Caki2 (cell line): ENCODE data around the gene TLL2. TPM values are rescaled to one million over a fixed set of nuclear protein-coding genes. Genes with fewer than 3 reads are reported as not detected.
"Not testable (repeated sequence)": the region's sequence is repeated elsewhere in the genome, so short reads cannot be mapped to it uniquely, and the experiment has no call there.

Source experiments
- DNase-seq: peaks from one replicate; pipeline ENCODE4 v3.0.0-alpha.2; 2015; ENCODE audit warnings: low read depth
- in situ Hi-C: cut with HindIII; loops from 2 replicates; pipeline ENCODE4 v1.10.0; 2016; ENCODE audit warnings: low sequenced_read_pairs, low pct_unique_long_range_greater_than_20kb, mixed read lengths
- total RNA-seq: library from RNA; depleted of rRNA; stranded (reverse); fragments of >200 nt; shearing (Covaris generic); gene quantifications from 2 replicates; pipeline ENCODE4 v1.2.3, GENCODE V29; 2014; ENCODE audit warnings: low replicate concordance; rRNA removed

The TLL2 gene
- total RNA-seq = 1.3 and 3.8 TPM in 2 replicates

DNA sequence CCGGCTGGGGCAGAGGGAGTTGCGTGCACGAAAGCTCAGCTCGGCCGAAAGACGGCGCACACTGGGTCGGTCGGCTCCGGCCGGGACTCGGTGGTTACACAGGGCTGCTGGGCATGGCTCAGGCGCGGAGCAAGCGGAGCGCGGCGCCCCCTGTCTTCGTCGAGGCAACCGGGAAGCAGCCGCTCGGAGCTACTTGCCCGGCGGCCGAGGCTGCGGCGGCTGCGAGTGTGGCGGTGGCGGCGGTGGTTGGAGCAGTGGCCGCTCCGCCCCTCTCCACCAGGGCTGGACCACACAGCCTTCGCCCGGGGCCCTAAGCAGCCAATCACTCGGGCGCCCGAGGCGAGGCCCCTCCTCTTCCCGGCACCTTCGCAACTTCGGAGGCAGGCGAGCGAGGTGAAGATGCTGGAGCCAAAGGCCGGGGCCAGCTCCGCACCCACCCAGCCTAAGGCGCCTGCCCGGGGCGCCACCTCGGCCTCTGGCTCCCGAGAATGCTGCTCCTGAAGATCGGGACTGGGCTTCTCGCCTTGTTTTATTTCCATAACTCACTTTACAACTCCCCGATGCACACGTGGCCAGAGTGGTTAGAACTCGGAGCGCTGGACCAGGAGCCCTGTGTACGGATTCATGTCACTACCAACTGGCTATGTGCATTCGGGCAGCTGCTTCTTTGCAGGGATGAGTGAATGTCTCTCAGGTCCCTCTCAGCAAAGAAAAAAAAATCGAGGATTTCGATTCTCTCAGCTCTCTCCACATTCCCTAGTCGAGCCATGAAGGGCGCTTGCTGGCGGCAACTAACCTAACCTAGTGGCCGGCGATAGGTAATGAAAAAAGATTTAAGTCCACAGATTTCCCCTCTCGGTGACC is at the start of gene TLL2:
TLL2 (minus strand) TSS at position 229 of the 864 bp plus-strand sequence. CDS start 241 bp downstream, outside the sequence.
- peak; percentile 95 for DNase-seq

DNA sequence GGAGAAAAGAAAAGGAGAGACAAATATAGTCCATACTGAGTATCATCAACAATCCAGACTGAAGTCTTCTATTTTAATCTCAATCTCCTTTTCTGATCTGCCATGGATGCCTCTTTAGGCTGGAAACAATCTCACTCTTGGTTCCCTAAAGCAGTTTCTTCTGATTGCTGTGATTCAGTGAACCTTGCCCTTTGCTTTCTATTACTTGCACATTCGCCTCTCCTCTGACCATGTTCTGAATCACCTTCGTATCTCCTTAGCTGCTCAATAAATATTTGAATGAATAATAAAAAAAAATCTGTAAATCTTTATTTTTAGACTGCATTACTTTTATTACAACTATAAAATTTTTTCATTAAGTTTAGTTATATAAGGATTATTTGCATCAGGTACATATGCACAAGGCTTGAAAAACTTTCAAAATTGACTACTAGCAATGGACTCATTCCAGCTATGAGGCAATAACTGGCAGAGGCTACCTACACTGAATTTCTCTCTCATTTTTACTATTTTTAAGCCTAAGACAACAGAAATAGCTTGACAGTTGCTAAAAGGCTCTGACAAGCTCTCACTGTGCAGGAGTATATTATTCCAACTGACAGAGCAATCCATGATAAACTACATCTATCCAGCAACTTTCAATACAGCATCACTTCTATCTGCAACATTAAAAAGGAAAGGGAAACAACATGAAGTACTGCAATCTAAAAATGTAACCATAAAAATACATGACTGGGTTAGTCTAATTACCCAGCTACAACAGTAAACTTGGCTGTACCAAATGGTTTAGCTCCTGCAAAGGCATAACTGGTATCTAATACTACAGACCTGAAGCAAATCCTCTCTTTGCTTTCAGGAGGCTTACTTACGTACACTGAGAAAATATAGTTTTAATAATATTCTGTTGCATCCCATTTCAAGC is 47.5 kb upstream of the TLL2 start:
- in situ Hi-C loops = no loop called here
- DNase-seq = no peak

More for the DNA sequence above, at the start of gene TLL2:
- in situ Hi-C loops = no loop called here

DNA sequence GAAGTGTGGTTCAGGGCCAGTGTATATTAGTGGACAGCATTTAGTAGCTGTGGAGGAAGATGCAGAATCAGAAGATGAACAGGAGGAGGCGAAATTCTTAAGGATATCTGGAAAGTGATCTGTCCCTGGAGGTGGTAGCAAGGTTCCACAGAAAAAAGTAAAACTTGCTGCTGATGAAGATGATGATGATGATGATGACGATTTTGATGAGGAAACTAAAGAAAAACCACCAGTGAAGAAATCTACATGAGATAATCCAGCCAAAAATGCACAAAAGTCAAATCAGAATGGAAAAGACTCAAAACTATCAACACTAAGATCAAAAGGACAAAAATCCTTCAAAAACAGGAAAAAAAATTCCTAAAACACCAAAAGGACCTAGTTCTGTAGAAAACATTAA is 46.8 kb upstream of the TLL2 start:
- DNase-seq = no peak
- in situ Hi-C loops = no loop called here

DNA sequence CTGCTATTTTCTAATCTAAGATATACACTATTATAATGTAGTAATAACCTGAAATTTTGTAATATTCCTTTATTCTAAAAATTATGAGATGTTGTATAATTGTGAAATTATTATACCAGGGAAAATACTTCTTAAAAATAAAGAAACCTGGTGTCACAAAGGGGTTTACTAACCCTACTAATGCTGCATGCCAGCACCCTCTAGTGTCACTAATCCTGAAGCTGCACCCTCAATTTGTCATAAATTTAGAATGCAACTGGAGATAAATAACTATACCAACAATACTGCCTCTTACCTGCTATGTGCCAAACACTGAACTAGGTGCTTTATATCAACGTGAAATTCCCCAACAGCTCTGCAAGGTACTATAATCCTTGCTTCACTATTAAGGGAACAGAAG is 42.3 kb upstream of the TLL2 start:
- in situ Hi-C loops = no loop called here
- DNase-seq = peak; percentile 3

DNA sequence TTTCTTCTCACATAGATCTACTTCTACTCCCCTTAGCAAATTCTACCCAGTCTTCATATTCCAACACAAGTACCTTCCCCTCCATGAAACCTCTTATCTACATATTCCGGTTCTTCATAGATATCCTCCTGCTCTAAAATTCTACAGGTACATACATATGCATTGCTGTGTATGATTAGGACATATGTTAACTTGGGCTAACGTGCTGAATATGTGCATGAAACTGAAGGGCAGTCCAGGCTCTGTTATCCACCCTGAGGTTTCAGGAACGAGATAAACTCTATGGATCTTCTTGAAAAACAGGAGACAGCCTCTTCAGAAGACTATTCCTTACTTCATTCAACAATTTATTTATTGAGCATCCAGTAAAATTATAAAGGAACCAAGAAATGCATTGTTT is 41.6 kb upstream of the TLL2 start:
- in situ Hi-C loops = no loop called here
- DNase-seq = no peak

DNA sequence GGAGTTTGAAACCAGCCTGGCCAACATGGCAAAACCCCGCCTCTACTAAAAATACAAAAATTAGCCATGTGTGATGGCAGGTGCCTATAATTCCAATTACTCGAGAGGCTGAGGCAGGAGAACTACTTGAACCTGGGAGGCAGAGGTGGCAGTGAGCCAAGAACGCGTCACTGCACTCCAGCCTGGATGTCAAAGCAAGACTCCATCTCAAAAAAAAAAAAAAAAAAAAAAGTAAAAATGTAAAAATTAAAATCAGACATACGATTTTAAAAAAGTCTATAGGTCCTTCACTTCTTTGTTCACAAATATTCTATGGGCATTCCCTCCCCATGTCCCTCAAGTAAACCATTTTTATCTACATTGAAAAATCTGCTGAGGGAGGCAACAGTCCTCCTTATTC is 34.9 kb upstream of the TLL2 start:
- no peak for DNase-seq
- in situ Hi-C loops = no loop called here

DNA sequence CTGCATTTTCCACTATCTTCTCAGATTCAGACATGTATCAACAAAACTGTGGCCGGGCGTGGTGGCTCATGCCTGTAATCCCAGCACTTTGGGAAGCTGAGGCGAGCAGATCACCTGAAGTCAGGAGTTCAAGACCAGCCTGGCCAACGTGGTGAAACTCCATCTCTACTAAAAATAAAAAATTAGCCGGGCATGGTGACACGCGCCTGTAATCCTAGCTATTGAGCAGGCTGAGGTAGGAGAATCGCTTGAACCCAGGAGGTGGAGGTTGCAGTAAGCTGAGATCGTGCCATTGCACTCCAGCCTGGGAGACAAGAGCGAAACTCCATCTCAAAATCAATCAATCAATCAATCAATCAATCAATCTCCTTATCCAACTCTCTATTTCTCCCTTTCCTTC is 31.8 kb upstream of the TLL2 start:
- DNase-seq, in situ Hi-C loops: not testable (repeated sequence)

DNA sequence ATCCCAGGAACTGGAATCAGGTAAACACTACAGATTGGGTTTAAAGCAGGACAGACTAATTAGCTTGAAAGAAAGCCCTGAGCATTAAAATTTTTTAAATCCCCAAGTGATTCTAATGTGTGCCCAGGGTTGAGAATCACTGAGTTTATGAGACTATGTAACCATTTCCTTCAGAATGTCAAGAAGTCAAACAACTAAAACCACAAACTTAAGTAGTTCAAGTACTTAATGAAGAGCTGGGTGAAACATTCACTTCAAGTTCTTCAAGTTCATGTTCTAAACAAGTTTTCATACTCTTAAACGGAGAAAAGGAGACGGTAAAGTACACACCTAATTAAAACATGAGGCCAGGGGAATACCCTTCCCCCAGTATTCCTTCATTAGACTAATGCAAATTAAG is 28.2 kb upstream of the TLL2 start:
- in situ Hi-C loops = no loop called here
- DNase-seq = no peak

DNA sequence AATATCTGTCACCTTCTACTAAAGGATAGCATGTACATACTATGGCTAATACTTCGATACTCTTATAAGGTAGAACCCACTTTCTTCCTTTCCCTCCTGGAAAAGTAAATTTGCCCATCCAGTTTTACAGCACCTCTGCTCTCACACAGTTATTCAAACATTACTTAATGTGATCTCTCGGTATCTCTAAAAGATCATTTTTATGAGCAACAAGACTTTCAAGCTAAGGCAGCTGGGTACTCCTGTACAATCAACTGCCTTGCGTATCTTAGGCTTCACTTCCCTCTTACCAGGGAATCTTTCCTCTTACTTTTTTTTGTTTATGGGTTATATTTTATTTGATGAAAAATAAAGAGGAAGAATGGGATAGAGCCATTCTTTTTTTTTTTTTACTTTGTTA is 26.5 kb upstream of the TLL2 start:
- in situ Hi-C loops = no loop called here
- DNase-seq = no peak

DNA sequence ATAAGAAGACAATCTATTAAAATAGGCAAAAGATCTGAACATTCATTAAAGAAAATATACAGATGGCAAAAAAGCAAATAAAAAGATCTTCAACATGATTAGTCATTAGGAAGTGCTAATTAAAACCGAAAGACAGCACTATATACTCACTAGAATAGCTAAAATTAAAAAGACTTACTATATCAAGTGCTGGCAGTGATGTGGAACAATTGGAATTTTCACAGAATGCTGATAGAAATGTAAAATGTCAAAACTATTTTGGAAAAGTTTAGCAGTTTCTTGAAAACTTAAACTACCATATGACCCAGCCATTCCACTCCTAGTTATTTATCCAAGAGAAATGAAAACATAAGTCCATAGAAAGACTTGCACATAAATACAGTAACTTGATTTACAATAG is 25.0 kb upstream of the TLL2 start:
- in situ Hi-C loops = no loop called here
- DNase-seq = no peak

DNA sequence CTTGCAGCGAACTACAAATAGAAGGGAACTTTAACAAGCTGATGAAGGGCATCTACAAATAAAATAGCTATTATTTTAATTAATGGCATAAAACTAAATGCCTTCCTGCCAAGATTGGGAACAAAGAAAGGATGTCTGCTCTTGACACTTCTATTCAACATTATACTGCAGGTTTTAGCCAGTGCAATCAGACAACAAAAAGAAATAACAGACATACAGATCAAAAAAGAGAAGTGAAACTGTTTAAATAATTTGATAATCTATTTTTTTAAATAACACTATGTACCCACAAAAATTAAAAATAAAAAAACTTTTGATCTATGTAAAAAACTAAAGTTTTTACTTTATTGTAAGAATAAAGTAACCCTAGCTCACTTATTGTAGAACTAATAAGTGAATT is 22.4 kb upstream of the TLL2 start:
- DNase-seq = no peak
- in situ Hi-C loops = no loop called here

DNA sequence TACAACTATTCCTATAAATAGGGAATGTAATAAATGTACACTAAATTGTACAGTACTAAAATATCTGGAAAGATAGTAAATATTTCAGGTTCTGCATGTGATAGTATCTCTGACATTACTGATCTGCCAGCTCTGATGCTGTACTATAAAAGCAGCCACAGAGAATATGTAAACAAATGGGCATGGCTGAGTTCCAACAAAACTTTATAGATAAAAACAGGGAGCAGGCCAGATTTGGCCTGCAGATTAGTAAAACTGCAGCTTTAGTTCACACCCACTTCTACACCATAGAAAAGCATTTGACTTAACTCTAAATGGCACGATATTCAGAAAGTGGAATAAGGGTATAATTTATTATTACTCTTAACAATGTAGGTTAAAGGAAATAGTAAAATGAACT is 18.8 kb upstream of the TLL2 start:
- in situ Hi-C loops = no loop called here
- DNase-seq = no peak

DNA sequence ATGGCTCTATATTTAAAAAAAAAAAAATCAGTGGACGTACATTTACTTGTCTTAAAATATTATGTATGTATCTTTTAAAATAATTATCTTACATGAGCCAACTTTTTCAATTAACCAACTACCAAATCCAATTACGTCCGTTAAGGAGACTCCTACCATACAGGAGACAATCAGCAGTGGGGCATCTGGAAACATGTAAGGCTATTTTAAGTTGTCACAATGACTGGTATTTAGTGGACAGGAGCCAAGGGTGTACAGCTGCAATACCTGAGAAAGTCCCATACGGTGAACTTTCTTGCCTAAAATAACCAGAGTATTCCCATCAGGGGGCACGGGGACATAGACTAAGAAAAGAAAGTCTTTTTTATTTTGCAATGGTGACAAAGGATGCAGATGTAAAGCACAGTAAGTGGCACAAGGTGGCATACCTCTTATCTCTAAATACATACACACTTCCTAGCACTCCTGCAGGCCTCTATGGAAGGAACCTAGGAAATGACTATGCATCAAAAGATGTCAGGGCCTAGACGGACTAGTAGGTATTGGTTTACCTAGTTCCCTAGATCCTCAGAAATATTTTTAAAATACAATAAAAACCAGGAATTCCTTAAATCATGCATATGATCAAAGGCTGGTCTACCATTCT is 16.0 kb upstream of the TLL2 start:
- no peak for DNase-seq
- in situ Hi-C loops = no loop called here

DNA sequence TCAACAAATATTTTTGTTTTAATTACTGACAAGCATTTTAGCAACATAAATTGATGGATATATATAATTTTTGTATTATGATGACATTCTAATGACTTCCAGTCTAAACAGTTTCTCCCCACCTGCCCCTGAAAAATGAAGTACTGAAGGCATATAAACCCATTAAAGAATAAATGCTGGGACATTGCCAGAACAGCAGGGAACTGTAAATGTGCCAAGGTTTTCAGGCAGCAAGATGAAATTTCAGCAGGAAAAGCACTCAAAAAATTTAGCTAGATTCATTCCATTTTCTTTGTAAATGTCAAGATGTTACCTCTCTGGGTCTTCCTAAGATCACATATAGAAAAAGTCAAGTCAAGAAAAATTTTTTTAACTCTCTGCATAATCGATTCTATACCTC is 11.0 kb upstream of the TLL2 start:
- in situ Hi-C loops = no loop called here
- no peak for DNase-seq

DNA sequence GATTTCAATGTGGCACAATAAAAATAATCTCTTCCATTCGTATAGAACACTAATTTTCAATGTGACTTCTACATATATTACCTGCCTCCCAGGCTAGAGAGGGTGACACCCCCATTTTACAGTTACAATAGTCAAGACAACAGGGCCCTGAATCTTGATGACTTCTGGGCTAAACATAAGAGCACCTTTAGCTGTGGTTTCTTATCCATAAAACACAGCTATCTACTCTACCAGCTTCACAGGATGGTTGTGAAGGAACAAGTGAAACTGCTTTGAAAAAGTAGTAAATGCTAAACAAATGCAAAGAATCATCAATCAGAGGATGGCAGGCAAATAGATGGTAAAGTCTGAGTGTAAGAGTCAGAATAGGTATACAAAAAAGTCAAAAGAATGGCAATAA is 3.6 kb upstream of the TLL2 start:
- DNase-seq = no peak
- in situ Hi-C loops = no loop called here

DNA sequence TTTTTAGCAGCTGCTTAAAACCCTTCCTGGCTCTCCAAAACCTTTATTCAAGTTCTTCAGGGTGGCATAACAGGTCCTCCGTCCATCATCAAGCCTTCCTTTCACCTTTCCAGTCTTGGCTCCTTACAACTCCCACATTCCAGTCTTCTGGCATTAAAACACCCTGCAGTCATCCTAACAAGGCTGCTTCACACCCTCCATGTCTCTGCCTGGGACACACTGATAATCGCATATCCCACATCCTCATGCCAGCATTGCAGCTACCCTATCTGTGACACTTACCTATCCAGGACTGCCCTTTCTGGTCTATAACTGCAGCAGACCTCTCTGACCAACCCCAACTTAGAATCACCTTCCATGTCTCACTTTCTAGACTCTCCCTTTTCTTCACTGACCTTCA is 2.6 kb upstream of the TLL2 start:
- in situ Hi-C loops = no loop called here
- no peak for DNase-seq

DNA sequence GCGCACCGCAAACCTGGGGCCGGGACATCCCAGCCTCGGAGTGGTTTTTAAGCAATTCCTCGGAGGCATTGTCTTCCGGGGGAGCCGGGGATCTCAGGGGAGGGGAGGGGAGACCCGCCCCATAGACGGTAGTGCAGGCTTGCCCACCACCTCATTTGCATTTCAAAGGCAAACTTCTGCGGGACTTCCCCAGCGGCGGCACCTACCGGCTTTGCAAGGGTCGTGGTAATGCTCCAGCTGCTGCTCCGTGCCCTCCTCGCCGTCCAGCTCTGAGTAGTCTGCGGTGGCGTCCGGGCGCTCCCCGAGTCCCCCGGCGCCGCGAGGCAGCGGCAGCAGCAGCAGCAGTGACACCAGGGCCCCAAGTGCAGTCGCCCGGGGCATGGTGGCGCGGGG is 425 bp downstream of the TLL2 start:
- no peak for DNase-seq
- in situ Hi-C loops = no loop called here

DNA sequence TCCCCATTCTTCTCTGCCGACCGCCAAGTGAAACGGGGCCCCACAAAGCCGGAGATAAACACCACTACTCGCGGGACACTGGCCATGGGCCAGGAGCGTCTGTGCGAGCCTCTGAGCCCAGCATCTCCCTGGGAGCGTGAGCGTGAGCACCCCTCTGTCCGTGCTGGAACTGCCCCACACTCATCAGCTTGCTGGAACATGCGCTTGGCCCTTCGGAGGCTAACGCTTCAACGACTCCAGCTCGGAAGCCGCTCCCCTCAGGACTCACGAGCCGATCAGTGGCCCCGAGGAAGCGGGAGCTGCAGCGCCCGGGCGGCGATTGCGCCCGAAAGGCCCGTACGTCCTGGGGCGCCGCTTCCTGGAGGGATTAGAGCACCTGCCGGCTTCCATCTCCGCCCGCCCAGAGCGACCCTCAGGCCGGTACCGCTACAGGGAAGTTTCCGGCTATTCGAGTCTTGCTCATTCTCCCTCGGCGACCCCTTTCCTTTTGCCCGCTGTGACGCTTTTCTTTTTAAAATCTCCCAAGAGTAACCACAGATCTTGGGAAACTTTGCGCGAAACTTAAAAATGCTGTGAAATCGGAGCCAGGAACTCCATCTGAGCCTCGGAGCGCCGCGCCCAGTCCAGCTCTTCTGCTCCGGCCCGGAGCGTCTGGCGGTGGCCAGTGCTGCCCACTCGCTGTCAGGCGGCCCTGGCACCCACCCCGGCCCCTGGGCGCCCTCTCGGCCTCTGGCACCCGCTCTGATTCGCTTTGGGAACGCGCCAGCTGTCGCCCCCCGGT is 1.0 kb downstream of the TLL2 start:
- in situ Hi-C loops = no loop called here
- DNase-seq = no peak
